HG02763 (cell line): Measurements from ENCODE around the gene NCK2.

Experiments used
- ATAC-seq: cut with Tn5 transposase; IDR thresholded peaks from one replicate; pipeline ENCODE4 v1.9.1; 2021; ENCODE audit warnings: mild to moderate bottlenecking, moderate library complexity; ENCODE audit not compliant: unreplicated experiment

Gene NCK2

GRCh38 chr2:105789745-105790460, 45.2 kb downstream of the NCK2 start:
- peak; percentile 76 for ATAC-seq

- peak; percentile 10 for ATAC-seq
Measured at GRCh38 chr2:105790461-105791149, 45.9 kb downstream of the NCK2 start.

- ATAC-seq: no peak
Measured at GRCh38 chr2:105791229-105791628, 46.5 kb downstream of the NCK2 start.

GRCh38 chr2:105792561-105792960, 47.8 kb downstream of the NCK2 start:
- ATAC-seq: no peak

- ATAC-seq: no peak
Measured at GRCh38 chr2:105793196-105793975, 48.7 kb downstream of the NCK2 start.

- ATAC-seq: no peak
Measured at GRCh38 chr2:105794926-105795574, 50.3 kb downstream of the NCK2 start.

- ATAC-seq: no peak
Measured at GRCh38 chr2:105795575-105795934, 50.8 kb downstream of the NCK2 start.

- no peak for ATAC-seq
Measured at GRCh38 chr2:105796131-105796638, 51.5 kb downstream of the NCK2 start.

GRCh38 chr2:105796791-105797190, 52.1 kb downstream of the NCK2 start:
- no peak for ATAC-seq

- ATAC-seq: peak; percentile 47
Measured at GRCh38 chr2:105797298-105797819, 52.6 kb downstream of the NCK2 start.

- no peak for ATAC-seq
Measured at GRCh38 chr2:105798595-105798994, 53.9 kb downstream of the NCK2 start.

- ATAC-seq: no peak
Measured at GRCh38 chr2:105800036-105800713, 55.5 kb downstream of the NCK2 start.

- ATAC-seq: no peak
Measured at GRCh38 chr2:105800953-105801635, 56.4 kb downstream of the NCK2 start.

GRCh38 chr2:105801961-105802360, 57.2 kb downstream of the NCK2 start:
- ATAC-seq: no peak

- peak; percentile 46 for ATAC-seq
Measured at GRCh38 chr2:105802587-105802986, 57.9 kb downstream of the NCK2 start.

GRCh38 chr2:105803337-105803736, 58.6 kb downstream of the NCK2 start:
- no peak for ATAC-seq

GRCh38 chr2:105803773-105804172, 59.1 kb downstream of the NCK2 start:
- ATAC-seq: no peak

- no peak for ATAC-seq
Measured at GRCh38 chr2:105804266-105804665, 59.6 kb downstream of the NCK2 start.

GRCh38 chr2:105806996-105807395, 62.3 kb downstream of the NCK2 start:
- ATAC-seq: no peak
